RWPE2 (cell line): Measurements from ENCODE around the gene USP31.

Experiments
- ATAC-seq: fragments of 200-7000 bp; cut with Tn5 transposase; 3 replicates; pipeline ENCODE4 v1.9.1; 2021; ENCODE audit warnings: low read depth
- DNase-seq: peaks from one replicate; pipeline ENCODE4 v3.0.0-alpha.2; 2020; ENCODE audit warnings: low spot score
- H3K27ac ChIP-seq: fragments of 450-650 bp; 2 replicates; pipeline ENCODE4 v1.5.1; 2017; ENCODE audit warnings: mild to moderate bottlenecking; ENCODE audit not compliant: poor library complexity, severe bottlenecking
- H3K27me3 ChIP-seq: fragments of 250-450 bp; sonication (Bioruptor Pico); 2 replicates; pipeline ENCODE4 v1.5.1; 2021; ENCODE audit warnings: mild to moderate bottlenecking, moderate library complexity; ENCODE audit not compliant: insufficient read depth, poor library complexity, severe bottlenecking
- H3K36me3 ChIP-seq: fragments of 250-450 bp; sonication (Bioruptor Pico); 2 replicates; pipeline ENCODE4 v1.5.1; 2020; ENCODE audit warnings: low read depth, mild to moderate bottlenecking, moderate library complexity
- H3K4me1 ChIP-seq: fragments of 250-450 bp; sonication (Bioruptor Pico); 2 replicates; pipeline ENCODE4 v1.5.1; 2021; ENCODE audit warnings: mild to moderate bottlenecking, moderate library complexity; ENCODE audit not compliant: insufficient read depth, poor library complexity, severe bottlenecking
- H3K4me3 ChIP-seq: fragments of 250-450 bp; sonication (Bioruptor Pico); 2 replicates; pipeline ENCODE4 v1.5.1; 2021; ENCODE audit warnings: mild to moderate bottlenecking, moderate library complexity; ENCODE audit not compliant: severe bottlenecking
- H3K9me3 ChIP-seq: fragments of 250-450 bp; sonication (Bioruptor Pico); 2 replicates; pipeline ENCODE4 v1.5.1; 2021; ENCODE audit warnings: mild to moderate bottlenecking, moderate library complexity; ENCODE audit not compliant: severe bottlenecking
- CTCF ChIP-seq: fragments of 450-650 bp; IDR thresholded peaks from one replicate; pipeline ENCODE4 v1.5.1; 2017; ENCODE audit warnings: mild to moderate bottlenecking, moderate library complexity; ENCODE audit not compliant: poor library complexity, severe bottlenecking

USP31 gene

GRCh38 chr16:23131931-23132621 lies 17.2 kb downstream of the USP31 start:
- Histone ChIP-seq H3K4me1 (peaks cover 16% of the 10 kb centered on the region), H3K27ac (no peak overlapping the region), H3K4me3 (no peak overlapping the region), H3K36me3 (0 out of 2 replicates have a peak, but pooled peaks cover 8% of the 10 kb centered on the region), H3K9me3 (peaks cover 4% of the 10 kb centered on the region), H3K27me3 (no peaks in the 10 kb centered on the region)
- ATAC-seq (no peak), DNase-seq (no peak)
- TF ChIP-seq CTCF: no peak

DNA sequence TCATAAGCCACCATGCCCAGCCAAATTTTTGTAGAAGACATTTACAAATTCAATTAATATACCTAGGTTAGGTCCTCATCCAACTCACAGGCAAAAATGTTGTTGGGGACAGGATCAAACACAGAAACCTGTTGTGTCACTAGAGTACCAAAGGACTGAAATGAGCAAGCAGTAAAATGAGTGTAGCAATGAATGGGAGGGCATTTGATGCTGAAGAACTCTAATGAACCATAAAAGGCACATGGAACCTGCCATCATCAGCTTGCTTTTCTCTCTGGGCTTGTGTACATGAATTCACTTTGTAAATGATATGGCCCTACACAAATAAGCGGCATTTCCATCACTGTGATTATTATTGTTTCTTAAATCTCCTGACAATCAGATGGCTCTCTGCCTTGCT lies 17.8 kb downstream of the USP31 start:
- H3K4me3 ChIP-seq: no peak overlapping the region
- no peak for ATAC-seq
- no peak overlapping the region for H3K27ac ChIP-seq
- no peaks in the 10 kb centered on the region for H3K9me3 ChIP-seq
- peaks cover 16% of the 10 kb centered on the region for H3K4me1 ChIP-seq
- H3K27me3 ChIP-seq: no peaks in the 10 kb centered on the region
- DNase-seq: no peak
- H3K36me3 ChIP-seq: 0 out of 2 replicates have a peak, but pooled peaks cover 4% of the 10 kb centered on the region
- TF ChIP-seq CTCF: no peak

DNA sequence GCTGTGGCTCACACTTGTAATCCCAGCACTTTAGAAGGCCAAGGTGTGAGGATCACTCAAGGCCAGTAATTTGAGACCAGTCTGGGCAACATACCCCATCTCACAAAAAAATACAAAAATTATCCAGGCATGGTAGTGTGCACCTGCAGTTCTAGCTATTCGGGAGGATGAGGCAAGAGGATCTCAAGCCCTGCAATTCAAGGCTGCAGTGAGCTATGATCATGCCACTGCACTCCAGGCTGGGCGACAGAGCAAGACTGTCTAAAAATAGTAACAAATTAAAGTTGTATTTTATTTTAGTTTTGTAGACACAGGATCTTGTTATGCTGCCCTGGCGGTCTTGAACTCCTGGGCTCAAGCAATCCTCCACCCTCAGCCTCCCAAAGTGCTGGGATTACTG lies 18.2 kb downstream of the USP31 start:
- H3K4me3 ChIP-seq: no peak overlapping the region
- ATAC-seq (no peak), DNase-seq (no peak)
- no peak for TF ChIP-seq CTCF
- H3K27ac ChIP-seq: no peak overlapping the region
- peaks cover 16% of the 10 kb centered on the region for H3K4me1 ChIP-seq
- 0 out of 2 replicates have a peak, but pooled peaks cover 4% of the 10 kb centered on the region for H3K36me3 ChIP-seq
- H3K27me3 ChIP-seq: no peaks in the 10 kb centered on the region
- H3K9me3 ChIP-seq: no peaks in the 10 kb centered on the region

GRCh38 chr16:23129686-23130085 lies 19.6 kb downstream of the USP31 start:
- H3K9me3 ChIP-seq: no peaks in the 10 kb centered on the region
- H3K4me3 ChIP-seq: no peak overlapping the region
- no peak overlapping the region for H3K27ac ChIP-seq
- 0 out of 2 replicates have a peak, but pooled peaks cover 4% of the 10 kb centered on the region for H3K36me3 ChIP-seq
- TF ChIP-seq CTCF: no peak
- DNase-seq: no peak
- ATAC-seq: no peak
- H3K27me3 ChIP-seq: no peaks in the 10 kb centered on the region
- H3K4me1 ChIP-seq: peaks cover 16% of the 10 kb centered on the region

DNA sequence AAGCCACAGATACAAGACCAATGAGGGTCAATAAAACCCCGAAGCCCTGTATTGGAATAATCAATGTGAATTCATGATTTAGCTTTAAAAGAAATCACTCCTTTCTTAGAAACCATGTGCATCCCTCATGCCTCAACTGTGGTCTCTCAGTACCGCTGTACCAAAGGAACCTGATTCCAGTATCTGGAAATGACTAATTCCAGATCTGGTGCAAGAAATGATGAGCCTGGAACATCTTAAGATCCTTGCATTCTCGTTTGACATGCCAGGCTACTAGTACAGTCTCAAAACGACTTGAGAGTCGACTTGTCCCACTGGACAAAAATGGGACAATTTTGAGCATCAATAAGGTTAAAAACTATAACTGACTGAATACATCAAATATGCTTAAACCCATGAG lies 21.2 kb downstream of the USP31 start:
- Histone ChIP-seq H3K4me1 (peaks cover 24% of the 10 kb centered on the region), H3K9me3 (no peaks in the 10 kb centered on the region), H3K27me3 (no peaks in the 10 kb centered on the region), H3K36me3 (no peaks in the 10 kb centered on the region), H3K27ac (no peak overlapping the region), H3K4me3 (no peak overlapping the region)
- TF ChIP-seq CTCF: no peak
- DNase-seq (no peak), ATAC-seq (no peak)
